Forelimb muscle (tissue), 1 donor: ENCODE results near the gene THSD4. TPM values are rescaled to one million over a fixed set of nuclear protein-coding genes. Genes with fewer than 3 reads are reported as not detected.

Experiments
- DNase-seq: peaks from one replicate; pipeline ENCODE4 v3.0.0-alpha.2; 2013; ENCODE audit warnings: low read depth
- polyA plus RNA-seq: library from polyadenylated mRNA; unstranded; fragments of 120-200 nt; gene quantifications from one replicate; pipeline ENCODE4 v1.2.1, GENCODE V29; 2013; ENCODE audit not compliant: insufficient read length

Gene THSD4
- polyA plus RNA-seq, 1 donor: 21.8 TPM

DNA sequence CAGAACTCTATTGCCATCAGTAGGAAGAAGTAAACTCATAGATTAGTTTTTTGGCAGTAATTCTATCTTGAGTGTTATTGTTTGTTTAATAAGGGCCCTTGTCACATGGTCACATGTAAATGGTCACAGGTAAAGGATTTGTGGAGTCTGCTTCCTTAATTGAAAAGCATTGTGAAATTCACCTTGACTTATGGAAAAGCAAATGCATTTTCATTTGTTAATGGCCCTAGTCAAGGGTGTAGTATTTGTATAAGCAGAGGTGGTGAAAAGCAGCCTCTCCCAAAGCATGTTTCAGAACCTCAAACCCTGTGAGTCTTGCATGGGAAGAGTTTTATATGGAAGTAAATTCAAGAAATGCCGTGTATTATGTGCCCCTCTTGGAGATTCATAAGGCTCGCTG is 497.6 kb downstream of the THSD4 start:
- no peak for DNase-seq

DNA sequence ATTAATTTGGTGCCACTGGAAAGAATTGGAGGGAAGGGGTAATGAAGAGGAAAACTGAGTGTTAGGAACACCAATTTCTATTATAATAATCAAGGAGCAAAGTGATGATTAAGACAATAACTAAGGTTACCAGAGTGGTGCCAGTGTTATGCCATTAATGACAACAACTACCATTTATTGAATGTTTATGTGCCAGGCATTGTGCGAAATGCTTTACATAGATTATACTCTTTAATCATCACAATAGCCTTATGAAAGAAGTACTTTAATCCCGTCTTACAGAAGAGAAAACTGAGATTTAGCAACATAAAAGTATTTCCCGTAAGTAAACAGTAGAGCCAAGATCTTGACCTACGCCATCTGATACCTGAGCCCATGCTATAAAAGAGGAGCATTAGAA is 507.8 kb downstream of the THSD4 start:
- no peak for DNase-seq

DNA sequence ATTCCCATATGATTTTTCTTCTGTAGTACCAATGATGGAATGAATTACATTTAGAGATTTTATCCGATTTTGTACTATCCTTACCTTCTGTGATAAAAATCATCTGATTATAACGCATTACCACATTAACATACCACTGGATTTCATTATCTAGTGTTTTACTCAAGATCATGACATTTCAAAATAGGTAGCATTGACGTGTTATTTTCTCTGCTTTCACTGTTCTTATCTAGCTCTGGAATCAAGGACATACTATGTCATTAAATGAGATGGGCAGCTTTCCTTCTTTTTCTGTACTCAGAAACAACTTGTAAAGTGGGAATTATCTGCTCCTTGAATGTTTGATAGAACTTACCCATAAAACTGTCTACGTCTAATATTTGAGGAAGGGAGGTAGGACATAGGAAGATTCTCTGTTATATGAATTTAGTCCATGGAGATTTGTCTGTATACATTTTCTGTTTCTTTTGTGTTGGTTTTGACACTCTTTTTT is 511.4 kb downstream of the THSD4 start:
- DNase-seq: no peak

GRCh38 chr15:71627188-71627587 is 511.9 kb downstream of the THSD4 start:
- no peak for DNase-seq

- no peak for DNase-seq
Observed at GRCh38 chr15:71627604-71628003, 512.3 kb downstream of the THSD4 start.

- DNase-seq: no peak
Observed at GRCh38 chr15:71628988-71629770, 513.9 kb downstream of the THSD4 start.

- no peak for DNase-seq
Observed at GRCh38 chr15:71629781-71630474, 514.7 kb downstream of the THSD4 start.

GRCh38 chr15:71630475-71630809 is 515.2 kb downstream of the THSD4 start:
- DNase-seq: no peak

DNA sequence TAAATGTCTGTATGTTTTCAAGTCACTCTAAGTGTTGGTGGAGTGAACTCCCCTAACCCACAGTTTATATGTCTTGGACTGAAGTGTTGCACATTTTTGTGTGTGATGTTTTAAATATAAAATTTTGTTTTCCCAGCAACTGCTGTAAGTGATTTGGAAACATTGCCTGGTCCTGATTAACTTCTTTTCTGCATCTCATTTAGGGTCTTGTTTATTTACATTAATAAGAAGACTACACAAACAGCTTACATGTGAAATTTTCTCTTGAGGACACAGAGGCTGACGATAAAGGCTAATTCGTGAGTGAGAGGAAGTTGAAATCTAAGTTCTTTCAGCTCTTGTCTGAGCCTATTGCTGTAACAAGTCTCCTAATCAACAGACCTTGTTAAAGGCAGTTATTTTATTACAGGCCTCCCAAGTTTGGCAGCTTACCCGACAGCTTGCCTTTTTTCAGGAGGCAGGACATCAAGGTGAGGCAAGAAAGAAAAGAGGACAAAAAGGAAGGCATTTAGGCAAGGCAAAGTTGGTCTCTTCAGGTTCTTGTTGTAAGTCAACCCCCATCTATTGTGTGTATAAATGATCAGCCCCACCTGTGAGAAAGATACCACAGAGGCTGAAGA is 517.4 kb downstream of the THSD4 start:
- no peak for DNase-seq

DNA sequence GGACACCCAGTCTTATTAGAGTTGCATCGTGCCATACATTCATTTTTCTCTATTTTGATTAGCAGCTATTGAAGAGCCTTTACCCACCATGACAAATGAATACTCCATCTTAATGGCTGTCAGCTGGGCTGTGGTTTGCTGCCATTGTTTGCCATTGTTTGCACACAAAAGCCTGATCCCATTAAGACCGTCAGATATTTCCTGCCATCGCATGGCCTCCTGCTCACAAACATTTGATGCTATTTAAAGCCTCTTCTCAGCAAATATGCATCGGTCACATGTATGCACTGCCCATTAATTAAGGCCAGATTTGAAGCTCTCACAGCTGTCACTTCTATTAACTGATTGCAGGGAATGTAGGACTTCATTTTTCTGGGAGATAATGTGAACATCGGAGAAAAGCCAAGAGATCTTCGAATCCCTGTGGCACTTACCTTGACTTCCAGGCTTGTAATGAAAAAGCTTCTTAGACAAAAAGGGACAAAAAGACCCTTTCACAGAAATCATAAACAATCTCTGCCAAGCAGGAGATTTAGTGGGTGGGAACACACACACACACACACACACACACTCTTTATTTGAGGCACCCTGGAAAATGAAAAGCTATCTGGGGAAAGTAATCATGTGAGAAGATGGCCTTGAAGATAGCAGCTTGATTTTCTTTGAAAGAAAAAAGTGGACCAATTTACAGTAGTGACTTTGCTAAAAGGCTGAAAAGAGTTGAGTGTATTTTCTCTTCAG is 519.7 kb downstream of the THSD4 start:
- no peak for DNase-seq

DNA sequence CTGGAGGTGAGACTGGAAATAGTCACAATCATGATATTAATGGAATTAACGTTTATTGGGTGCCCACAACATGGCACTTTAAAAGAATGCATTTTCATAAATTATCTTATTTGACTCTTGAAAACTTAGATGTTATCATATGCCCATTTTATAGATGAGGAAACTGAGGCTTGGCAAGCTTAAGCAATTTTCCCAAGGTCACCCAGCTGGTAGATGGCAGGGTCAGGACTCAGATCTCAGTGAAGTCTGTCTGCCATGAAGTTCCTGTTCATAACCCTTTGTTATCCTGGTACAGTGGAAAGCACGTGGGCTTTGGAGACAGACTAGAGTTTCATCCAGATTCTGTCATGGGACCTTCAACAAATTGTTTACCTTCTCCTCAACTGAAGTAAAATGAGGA is 520.5 kb downstream of the THSD4 start:
- DNase-seq: no peak

GRCh38 chr15:71638876-71639275 is 523.6 kb downstream of the THSD4 start:
- DNase-seq: no peak

GRCh38 chr15:71639471-71639870 is 524.2 kb downstream of the THSD4 start:
- no peak for DNase-seq

DNA sequence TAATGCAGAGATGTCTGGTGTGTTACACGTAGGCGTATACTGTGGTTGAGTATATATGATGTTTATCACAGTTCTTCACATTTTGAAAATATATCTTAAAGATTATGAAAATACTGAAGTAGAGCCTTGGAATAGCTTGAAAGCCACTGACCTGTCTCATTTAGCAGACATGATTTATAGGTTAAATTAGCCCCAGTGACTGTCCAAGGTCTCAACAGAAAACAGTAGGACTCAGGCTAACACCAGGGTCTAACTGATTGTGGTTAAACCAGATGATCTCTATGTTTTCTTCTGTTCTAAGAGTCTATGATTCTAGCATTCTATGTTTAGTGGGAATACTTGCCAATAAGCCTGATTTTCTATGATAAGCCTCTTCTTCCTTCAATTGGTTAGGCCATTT is 528.6 kb downstream of the THSD4 start:
- no peak for DNase-seq

DNA sequence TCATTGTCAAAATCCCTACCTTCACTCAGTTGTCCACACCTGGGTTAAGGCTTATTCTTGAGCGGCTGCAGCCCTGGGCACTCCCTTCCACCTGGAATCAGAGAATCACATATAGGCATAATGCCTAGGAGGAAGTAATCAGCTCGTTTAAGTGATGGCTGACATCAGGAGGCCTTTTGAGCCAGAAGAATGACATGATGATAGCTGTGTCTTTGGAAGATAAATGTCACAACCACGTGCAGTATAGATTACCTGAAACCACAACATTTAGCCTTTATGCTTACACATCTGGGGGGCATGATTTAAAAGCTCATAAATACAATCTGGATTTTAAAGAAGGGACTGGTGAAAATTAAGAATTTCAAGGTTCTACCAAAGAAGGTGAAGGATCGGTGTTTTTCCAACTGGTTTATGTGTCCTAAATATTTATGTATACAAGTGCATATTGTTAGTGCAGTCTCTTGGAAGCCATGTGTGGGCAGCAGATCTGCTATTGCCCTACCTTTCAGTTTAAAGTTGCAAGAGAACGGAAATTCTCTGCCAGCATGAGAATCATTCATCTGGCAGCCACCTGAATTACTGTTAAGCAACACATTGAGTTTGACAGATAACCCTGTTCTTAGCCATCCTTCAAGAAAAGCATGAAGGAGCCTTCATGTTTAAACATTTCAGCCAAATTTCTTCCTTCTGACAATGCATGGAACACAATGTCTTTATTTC is 531.7 kb downstream of the THSD4 start:
- no peak for DNase-seq

- no peak for DNase-seq
Observed at GRCh38 chr15:71647487-71647808, 532.2 kb downstream of the THSD4 start.

DNA sequence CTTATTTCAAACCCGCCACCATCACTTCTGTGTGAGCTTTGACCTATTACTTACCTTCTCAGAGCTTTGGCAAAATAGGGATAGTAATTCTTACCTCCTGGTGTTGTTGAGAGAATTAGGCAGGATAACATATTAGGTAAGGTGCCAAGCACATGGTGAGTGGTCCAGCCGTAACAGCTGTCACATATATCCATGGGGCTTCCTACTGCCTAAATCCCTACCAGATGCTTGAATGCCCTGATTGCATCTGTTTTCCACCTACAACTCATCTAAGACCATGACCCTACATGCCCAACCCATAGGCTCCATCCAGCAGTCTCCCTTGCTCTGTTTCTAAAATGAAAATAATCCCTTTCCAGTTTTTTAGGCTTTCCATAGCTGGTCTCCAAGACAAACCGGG is 532.8 kb downstream of the THSD4 start:
- no peak for DNase-seq

DNA sequence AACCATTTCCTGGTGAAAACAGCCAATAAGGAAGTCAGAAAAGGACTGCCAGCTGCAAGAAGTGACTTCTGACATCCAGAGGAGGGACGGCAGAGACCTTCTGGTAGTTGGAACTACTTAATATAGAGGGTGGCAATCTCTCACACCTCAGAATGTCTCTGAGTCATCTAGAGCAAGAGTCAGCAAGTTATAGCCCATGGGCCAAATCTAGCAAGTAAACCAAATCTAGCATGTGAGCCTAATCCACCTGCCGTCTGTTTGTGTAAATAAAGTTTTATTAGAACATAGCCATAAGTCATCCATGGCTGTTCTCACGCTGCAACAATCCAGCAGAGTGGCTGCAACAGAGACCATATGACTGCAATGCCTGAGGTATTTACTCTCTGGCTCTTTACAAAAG is 534.6 kb downstream of the THSD4 start:
- no peak for DNase-seq

- no peak for DNase-seq
Observed at GRCh38 chr15:71650603-71651002, 535.3 kb downstream of the THSD4 start.

DNA sequence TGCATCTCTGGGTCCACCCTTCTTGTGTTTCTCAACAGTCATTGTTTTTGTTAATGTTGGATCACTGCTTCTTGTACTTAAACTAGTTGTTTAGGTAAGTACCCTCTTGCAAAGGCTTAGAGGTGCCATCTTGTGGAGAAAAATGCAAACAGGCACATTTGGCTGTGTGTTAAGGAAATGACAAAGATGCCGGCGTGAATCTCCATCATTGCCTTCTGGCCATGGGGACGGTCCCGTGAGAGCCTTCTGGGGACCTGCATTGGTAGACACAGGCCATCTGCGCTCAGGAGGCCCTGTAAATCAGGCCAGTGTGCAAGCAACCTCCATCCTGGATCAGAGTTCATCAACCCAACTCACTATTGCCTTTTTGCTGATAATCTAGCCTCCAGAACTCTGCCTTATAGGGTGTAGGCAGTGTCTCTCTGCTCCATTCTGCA is 536.5 kb downstream of the THSD4 start:
- DNase-seq: no peak

GRCh38 chr15:71654042-71654719 is 538.9 kb downstream of the THSD4 start:
- DNase-seq: no peak
